Measurements from ENCODE around the gene RER1.

The RER1 gene

GRCh38 chr1:2348346-2349325 is 43.0 kb upstream of the RER1 start:
- H3K79me2 ChIP-seq (ENCODE audit: insufficient read depth, low read length), result no peaks in the 10 kb centered on the region
- H2AFZ ChIP-seq (ENCODE audit: low read depth, low read length, severe bottlenecking), result no peak overlapping the region
- no peaks in the 10 kb centered on the region for H3K9me3 ChIP-seq (ENCODE audit: insufficient read depth, low read length)
- H3F3A ChIP-seq (ENCODE audit: insufficient read depth), result no peaks in the 10 kb centered on the region
- no peak overlapping the region for H3K9ac ChIP-seq (ENCODE audit: low read length)
- no peak overlapping the region for H3K4me2 ChIP-seq (ENCODE audit: low read depth, low read length, poor library complexity, severe bottlenecking)
- no peaks in the 10 kb centered on the region for H4K20me1 ChIP-seq (ENCODE audit: low read depth, low read length)
- H3K27ac ChIP-seq (ENCODE audit: low read depth, low read length), result no peak overlapping the region
- no peak for TF ChIP-seq EZH2phosphoT487 (conservative IDR thresholded peaks at IDR 0.05; ENCODE audit: low read length)
- H3K9me2 ChIP-seq (replicated peaks; ENCODE audit: insufficient read depth, low read length), result no peaks in the 10 kb centered on the region
- no peaks in the 10 kb centered on the region for H3K27me3 ChIP-seq (ENCODE audit: low read length)
- H3K4me3 ChIP-seq (ENCODE audit: insufficient read depth, low read length, poor library complexity, severe bottlenecking), result no peak overlapping the region
- no peaks in the 10 kb centered on the region for H3K36me3 ChIP-seq (ENCODE audit: low read length)

DNA sequence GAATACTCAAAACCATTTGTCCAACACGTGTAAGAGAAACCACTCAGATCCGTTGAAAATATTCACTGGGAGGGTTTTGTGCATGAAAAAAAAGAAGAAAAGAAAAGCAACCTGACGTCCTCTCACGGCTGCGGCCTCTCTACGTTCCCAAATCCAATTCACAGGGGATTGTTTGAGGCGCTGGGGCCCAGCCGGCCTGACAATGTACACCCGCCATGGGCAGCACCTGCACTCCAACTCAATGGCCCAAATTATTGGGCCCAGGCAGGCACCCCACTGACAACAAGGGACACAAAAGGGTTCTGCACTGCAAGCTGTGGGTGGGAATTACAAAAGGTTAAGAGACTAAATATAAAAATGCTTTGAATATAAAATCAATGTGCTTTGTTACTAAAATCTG is 41.8 kb upstream of the RER1 start:
- no peaks in the 10 kb centered on the region for H3K36me3 ChIP-seq (ENCODE audit: low read length)
- H3K4me3 ChIP-seq (ENCODE audit: insufficient read depth, low read length, poor library complexity, severe bottlenecking), result no peak overlapping the region
- TF ChIP-seq CTCF (IDR thresholded peaks at IDR 0.05; ENCODE audit: insufficient read depth, low read length, poor library complexity, severe bottlenecking) (no peak), EZH2phosphoT487 (conservative IDR thresholded peaks at IDR 0.05; ENCODE audit: low read length) (no peak)
- H3K27ac ChIP-seq (ENCODE audit: low read depth, low read length), result no peak overlapping the region
- no peak overlapping the region for H3K9ac ChIP-seq (ENCODE audit: low read length)
- H3K9me3 ChIP-seq (ENCODE audit: insufficient read depth, low read length), result no peaks in the 10 kb centered on the region
- no peaks in the 10 kb centered on the region for H3K79me2 ChIP-seq (ENCODE audit: insufficient read depth, low read length)
- H3F3A ChIP-seq (ENCODE audit: insufficient read depth), result no peaks in the 10 kb centered on the region
- no peaks in the 10 kb centered on the region for H3K27me3 ChIP-seq (ENCODE audit: low read length)
- H2AFZ ChIP-seq (ENCODE audit: low read depth, low read length, severe bottlenecking), result no peak overlapping the region
- no peaks in the 10 kb centered on the region for H3K9me2 ChIP-seq (replicated peaks; ENCODE audit: insufficient read depth, low read length)
- H4K20me1 ChIP-seq (ENCODE audit: low read depth, low read length), result no peaks in the 10 kb centered on the region
- no peak overlapping the region for H3K4me2 ChIP-seq (ENCODE audit: low read depth, low read length, poor library complexity, severe bottlenecking)

DNA sequence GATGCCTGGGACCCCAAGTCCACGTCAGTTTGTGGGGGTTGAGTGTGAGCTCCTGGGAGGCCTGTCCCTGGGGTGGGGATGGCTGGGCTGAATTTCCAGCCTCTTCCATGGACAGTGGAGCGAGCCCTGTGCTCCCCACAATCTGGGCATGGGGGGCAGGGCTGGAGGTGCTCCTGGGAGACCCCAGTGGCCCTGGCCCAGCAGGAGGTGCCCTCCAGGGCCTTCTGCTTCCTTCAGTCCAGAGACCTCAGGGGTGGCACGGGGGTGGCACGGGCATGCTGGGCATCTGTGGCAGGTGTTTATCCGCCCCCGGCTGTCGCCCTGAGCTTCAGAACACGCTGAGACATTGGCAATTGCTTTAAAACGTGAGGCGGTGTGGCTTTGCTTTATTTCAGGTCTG is 41.1 kb upstream of the RER1 start:
- no peak overlapping the region for H3K27ac ChIP-seq (ENCODE audit: low read depth, low read length)
- H3K9me3 ChIP-seq (ENCODE audit: insufficient read depth, low read length), result no peaks in the 10 kb centered on the region
- H3K9ac ChIP-seq (ENCODE audit: low read length), result no peak overlapping the region
- TF ChIP-seq EZH2phosphoT487 (conservative IDR thresholded peaks at IDR 0.05; ENCODE audit: low read length) (no peak), CTCF (IDR thresholded peaks at IDR 0.05; ENCODE audit: insufficient read depth, low read length, poor library complexity, severe bottlenecking) (no peak)
- H3K36me3 ChIP-seq (ENCODE audit: low read length), result no peaks in the 10 kb centered on the region
- no peak overlapping the region for H2AFZ ChIP-seq (ENCODE audit: low read depth, low read length, severe bottlenecking)
- no peak overlapping the region for H3K4me2 ChIP-seq (ENCODE audit: low read depth, low read length, poor library complexity, severe bottlenecking)
- no peak overlapping the region for H3K4me3 ChIP-seq (ENCODE audit: insufficient read depth, low read length, poor library complexity, severe bottlenecking)
- no peaks in the 10 kb centered on the region for H3K9me2 ChIP-seq (replicated peaks; ENCODE audit: insufficient read depth, low read length)
- H4K20me1 ChIP-seq (ENCODE audit: low read depth, low read length), result no peaks in the 10 kb centered on the region
- no peaks in the 10 kb centered on the region for H3F3A ChIP-seq (ENCODE audit: insufficient read depth)
- H3K79me2 ChIP-seq (ENCODE audit: insufficient read depth, low read length), result no peaks in the 10 kb centered on the region
- H3K27me3 ChIP-seq (ENCODE audit: low read length), result no peaks in the 10 kb centered on the region

All from SU-DHL-6 (cell line).